ENCODE results near the gene TMTC1.

Gene TMTC1

GRCh38 chr12:29667011-29667410, 116.7 kb downstream of the TMTC1 start:
- DNase-seq (ENCODE audit: low read depth) = no peak
- TF ChIP-seq CTCF (conservative IDR thresholded peaks at IDR 0.05; ENCODE audit: low read depth, low read length) = no peak
- H3K4me3 ChIP-seq (ENCODE audit: low read depth, low read length) = no peak overlapping the region

- no peak overlapping the region for H3K4me3 ChIP-seq (ENCODE audit: low read depth, low read length)
- TF ChIP-seq CTCF (conservative IDR thresholded peaks at IDR 0.05; ENCODE audit: low read depth, low read length) = no peak
- DNase-seq (ENCODE audit: low read depth) = no peak
Measured at GRCh38 chr12:29665107-29665506, 118.6 kb downstream of the TMTC1 start.

GRCh38 chr12:29662734-29663323, 120.9 kb downstream of the TMTC1 start:
- H3K4me3 ChIP-seq (ENCODE audit: low read depth, low read length) = no peak overlapping the region
- no peak for TF ChIP-seq CTCF (conservative IDR thresholded peaks at IDR 0.05; ENCODE audit: low read depth, low read length)
- DNase-seq (ENCODE audit: low read depth) = no peak

- TF ChIP-seq CTCF (conservative IDR thresholded peaks at IDR 0.05; ENCODE audit: low read depth, low read length) = no peak
- no peak for DNase-seq (ENCODE audit: low read depth)
- no peak overlapping the region for H3K4me3 ChIP-seq (ENCODE audit: low read depth, low read length)
Measured at GRCh38 chr12:29660847-29661246, 122.9 kb downstream of the TMTC1 start.

GRCh38 chr12:29656762-29657538, 126.8 kb downstream of the TMTC1 start:
- no peak for DNase-seq (ENCODE audit: low read depth)
- H3K4me3 ChIP-seq (ENCODE audit: low read depth, low read length) = no peak overlapping the region
- TF ChIP-seq CTCF (conservative IDR thresholded peaks at IDR 0.05; ENCODE audit: low read depth, low read length) = no peak

GRCh38 chr12:29655861-29656260, 127.9 kb downstream of the TMTC1 start:
- no peak for TF ChIP-seq CTCF (conservative IDR thresholded peaks at IDR 0.05; ENCODE audit: low read depth, low read length)
- no peak for DNase-seq (ENCODE audit: low read depth)
- H3K4me3 ChIP-seq (ENCODE audit: low read depth, low read length) = no peak overlapping the region

GRCh38 chr12:29653286-29653685, 130.5 kb downstream of the TMTC1 start:
- no peak for TF ChIP-seq CTCF (conservative IDR thresholded peaks at IDR 0.05; ENCODE audit: low read depth, low read length)
- no peak overlapping the region for H3K4me3 ChIP-seq (ENCODE audit: low read depth, low read length)
- no peak for DNase-seq (ENCODE audit: low read depth)
